Adrenal gland (tissue), 5 donors: Measurements from ENCODE around the gene KLHL2.
"Not testable (repeated sequence)": the region's sequence is repeated elsewhere in the genome, so short reads cannot be mapped to it uniquely, and the experiment has no call there.

Experiments used
- CTCF ChIP-seq, 6 experiments: fragments of 450-650 bp in 4 of 6; fragments of 200-600 bp in 2 of 6; sonication (generic) in 1 of 6; IDR thresholded peaks; 1 replicate in 5 of 6; 2 replicates in 1 of 6; pipeline versions ENCODE4 v1.5.1 to v1.8.0; 2016 to 2021; ENCODE audit warnings: antibody characterized with exemption in 6 of 6, mild to moderate bottlenecking in 2 of 6, moderate library complexity in 1 of 6
- POLR2A ChIP-seq, 2 donors: fragments of 450-650 bp; IDR thresholded peaks; one replicate each; pipeline ENCODE4 v1.6.1; 2017; ENCODE audit warnings: antibody characterized with exemption in 2 of 2, mild to moderate bottlenecking in 2 of 2, moderate library complexity in 1 of 2
- donor health status: DM: no; HTN: no; CAD: no.

GRCh38 chr4:165229490-165230200, 22.3 kb downstream of the KLHL2 start:
- TF ChIP-seq CTCF, POLR2A (IDR thresholded peaks at IDR 0.05): not testable (repeated sequence)
